ENCODE results near the gene WIPI1.
"Not testable (repeated sequence)": the region's sequence is repeated elsewhere in the genome, so short reads cannot be mapped to it uniquely, and the experiment has no call there.

Gene WIPI1, protein sequence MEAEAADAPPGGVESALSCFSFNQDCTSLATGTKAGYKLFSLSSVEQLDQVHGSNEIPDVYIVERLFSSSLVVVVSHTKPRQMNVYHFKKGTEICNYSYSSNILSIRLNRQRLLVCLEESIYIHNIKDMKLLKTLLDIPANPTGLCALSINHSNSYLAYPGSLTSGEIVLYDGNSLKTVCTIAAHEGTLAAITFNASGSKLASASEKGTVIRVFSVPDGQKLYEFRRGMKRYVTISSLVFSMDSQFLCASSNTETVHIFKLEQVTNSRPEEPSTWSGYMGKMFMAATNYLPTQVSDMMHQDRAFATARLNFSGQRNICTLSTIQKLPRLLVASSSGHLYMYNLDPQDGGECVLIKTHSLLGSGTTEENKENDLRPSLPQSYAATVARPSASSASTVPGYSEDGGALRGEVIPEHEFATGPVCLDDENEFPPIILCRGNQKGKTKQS

DNA sequence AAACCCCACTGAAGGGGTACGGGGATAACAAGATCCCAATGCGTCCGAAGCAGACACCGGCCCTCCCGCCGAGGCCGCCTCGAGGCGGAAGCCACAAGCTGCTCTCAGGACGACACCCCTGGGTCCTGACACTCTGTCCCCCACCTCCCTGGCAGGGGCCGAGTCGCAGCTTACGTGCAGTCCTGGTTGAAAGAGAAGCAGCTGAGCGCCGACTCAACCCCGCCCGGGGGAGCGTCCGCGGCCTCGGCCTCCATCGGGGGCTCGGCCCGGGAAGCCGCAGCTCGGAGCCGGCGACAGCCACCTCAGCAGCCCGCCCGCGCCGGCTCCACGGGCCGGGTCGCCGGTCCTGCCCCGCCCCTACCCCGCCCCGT lies at the start of gene WIPI1:
Gene WIPI1, minus strand, starts transcription at position 329 of the 371 bp plus-strand sequence. Its CDS starts 75 bp downstream, at position 254.
- DNase-seq (ENCODE audit: low spot score) = no peak

DNA sequence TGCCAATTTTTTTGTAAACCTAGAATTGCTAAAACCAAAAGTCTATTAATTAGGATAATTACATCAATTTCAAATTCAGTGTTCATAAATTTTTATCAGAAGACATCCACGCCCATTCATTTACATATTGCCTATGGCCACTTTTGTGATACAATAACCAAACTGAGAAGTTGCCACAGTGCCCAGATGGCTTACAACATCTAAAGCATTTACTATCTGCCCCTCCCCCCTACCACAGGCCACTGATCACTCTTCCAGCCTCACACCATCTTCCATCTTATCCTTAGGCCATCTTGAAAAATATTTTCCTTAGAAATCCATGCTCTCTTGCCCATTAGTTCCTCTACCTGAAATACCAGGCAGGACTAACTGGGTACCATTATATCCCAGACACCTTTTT lies 48.7 kb upstream of the WIPI1 start:
- DNase-seq (ENCODE audit: low spot score) = no peak

DNA sequence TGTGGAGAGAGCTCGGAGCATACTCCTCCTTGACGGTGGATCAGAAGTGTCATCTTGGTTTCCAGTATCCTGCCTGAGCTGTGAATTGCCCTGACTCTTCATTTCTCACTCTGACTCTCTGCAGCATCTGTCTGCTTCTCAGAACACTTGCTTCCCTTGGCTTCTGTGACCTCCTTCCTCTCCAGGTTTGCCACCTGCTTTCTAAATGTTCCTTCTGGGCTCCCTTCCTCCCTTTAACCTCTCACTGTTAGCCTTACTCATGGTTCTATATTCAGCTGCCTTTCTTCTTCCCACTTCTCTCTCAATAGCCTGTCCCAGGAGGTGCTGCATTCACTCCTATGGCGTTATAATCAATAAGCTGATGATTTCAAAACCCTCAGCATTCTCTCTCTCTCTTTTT lies 43.8 kb upstream of the WIPI1 start:
- DNase-seq (ENCODE audit: low spot score) = no peak

DNA sequence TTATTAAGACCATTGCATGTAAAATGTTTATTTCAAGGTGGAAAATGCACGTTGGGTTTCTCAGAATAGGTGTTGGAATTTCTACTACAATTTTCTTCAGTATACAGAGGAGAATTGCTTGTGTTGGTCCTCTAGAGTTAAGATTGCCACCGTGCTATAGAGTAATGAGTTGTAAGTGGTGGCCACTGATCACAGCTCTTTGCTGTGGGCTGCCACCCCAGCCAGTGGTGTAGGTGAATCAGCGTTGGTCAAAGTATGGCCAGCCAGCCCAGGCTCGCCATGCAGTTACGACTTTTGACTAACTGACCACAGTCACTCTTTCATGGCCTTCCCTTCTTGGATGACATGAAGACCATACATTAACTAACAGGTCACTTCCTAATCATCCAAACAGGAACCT lies 42.3 kb upstream of the WIPI1 start:
- no peak for DNase-seq (ENCODE audit: low spot score)

DNA sequence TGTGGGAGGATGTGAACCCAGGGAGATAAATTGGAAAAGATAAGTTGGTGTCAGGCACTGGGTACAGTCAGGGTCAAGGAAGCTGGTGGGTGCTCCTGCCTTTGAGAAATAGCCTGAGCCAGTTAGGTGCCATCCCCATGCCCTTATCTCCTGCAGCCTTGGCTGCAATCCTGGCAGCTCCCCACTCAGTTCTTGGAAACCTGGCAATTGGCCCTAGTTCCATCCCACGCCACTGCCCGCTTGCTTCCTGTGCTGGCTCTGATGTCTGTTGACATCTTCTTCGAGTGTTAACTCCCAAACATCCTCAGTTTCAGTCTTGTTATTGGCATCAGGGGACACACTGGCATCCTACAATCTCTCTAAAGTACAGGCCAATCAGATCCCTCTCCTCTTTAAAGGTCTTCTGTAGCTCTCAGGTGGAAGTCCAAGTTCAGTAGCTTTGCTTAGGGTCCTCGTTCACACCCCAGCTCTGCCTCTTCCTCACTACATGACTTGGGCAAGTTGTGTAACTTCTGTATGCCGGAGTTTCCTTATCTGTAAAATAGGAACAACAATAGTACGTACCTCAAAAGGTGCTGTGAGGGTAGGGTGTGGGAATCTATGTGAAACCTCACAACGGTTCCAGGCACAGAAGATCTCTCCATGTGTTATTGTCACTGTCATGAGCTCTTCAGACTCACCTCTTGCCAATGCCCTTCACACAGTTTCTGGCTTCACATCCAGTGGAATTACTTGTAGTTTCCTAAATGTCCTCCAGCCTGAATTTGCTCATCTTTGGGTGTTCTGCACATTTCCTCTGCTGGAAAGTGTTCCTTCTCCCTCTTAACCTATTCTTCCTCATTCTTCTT lies 41.4 kb upstream of the WIPI1 start:
- DNase-seq (ENCODE audit: low spot score) = no peak

DNA sequence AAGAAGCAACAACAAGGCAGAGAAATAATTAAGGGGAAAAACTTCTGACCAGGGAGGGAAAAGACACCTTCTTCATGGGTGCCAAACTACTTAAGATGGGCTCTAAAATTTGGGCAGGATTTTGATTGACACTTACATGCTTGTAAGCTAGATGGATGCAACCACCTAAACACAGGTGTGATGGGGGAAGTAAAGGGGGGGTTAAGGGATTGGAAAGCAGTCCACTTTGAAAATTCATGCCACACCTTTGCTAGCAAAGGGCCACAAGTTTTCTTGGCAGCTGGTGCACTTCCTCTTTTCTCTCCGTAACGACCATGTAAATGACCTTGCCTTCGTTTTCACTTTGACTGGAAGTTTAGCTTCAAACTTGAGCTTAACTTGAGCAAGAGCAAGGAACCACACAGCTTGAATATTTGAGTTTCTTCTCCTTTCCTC lies 40.6 kb upstream of the WIPI1 start:
- DNase-seq (ENCODE audit: low spot score) = no peak

DNA sequence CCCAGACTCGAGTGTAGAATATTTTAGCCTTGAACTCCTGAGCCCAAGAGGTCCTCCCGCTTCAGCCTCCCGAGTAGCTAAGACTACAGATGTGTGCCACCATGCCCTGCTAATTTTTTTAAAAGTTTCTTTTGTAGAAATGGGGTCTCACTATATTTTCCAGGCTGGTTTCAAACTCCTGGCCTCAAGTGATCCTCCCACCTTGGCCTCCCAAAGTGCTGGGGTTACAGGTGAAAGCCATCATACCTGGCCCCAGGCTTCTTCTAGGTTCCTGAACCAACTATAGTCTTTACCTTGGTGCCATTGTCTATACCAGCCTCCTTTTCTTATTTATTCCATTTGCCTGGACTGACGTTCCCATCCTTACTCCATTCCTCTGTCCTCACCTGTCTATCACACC lies 37.8 kb upstream of the WIPI1 start:
- no peak for DNase-seq (ENCODE audit: low spot score)

DNA sequence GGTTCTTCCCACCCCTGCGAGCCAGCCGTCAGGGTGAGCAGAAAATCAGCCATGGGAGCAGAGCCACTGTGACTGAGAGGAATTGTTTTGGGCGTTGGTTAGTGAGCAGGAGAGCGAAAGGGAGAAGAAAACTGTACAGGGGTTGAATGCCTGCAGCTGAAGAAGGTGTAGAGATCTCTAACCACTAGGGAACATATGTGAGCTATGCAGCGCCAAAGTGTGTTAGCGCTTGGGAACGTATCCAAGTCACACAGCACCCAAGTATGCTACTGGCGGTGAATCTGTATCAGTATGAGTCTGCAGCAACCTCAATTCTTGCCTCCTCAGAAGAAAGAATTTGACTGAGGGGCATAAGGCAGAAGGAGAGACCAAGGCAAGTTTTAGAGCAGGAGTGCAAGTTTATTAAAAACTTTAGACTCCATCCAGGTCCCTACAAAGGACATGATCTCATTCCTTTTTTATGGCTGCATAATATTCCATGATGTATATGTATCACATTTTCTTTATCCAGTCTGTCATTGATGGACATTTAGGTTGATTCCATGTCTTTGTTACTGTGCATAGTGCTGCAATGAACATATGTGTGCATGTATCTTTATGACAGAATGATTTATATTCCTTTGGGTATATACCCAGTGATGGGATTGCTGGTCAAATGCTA lies 35.2 kb upstream of the WIPI1 start:
- not testable (repeated sequence) for DNase-seq (ENCODE audit: low spot score)

DNA sequence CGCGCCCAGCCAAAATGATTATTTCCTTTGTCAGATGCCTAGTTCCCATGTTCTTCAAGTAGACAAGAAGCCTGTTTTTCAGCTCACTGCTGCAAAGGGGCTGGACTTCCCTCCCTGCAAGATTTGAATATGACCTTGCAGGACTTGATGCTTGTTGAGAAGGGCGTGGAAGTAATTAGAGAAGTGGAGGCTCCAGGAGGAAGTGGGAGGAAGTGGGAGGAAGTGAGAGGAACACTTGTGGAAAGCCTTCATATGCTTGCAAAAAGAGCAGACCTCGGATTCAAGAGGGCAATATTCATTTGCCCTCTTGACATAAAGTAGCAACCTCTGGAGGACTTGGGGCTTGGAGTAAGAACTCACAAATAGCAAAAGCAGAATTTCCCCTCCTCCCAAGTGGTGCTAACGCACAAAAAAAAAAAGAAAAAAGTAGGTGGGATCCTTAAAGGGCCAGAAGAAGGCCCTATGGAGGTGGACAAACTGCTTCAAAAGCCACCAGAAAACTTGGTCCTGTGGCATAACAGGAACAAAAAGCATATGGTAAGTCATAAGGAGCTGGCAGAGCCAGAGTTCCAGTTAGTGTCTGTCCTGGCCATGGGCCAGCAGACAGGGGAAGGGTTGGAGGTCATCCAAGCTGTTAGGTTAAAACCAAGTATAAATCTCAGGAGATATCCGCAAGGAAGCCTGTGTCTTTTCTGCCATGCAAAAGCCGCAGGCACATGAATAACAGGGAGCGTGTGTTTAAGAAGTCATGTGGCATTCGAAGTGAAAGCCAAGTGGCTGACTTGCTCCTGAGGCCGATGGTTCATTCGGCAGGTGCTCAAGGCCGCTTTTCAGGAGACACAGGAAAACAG lies 34.3 kb upstream of the WIPI1 start:
- DNase-seq (ENCODE audit: low spot score) = no peak

DNA sequence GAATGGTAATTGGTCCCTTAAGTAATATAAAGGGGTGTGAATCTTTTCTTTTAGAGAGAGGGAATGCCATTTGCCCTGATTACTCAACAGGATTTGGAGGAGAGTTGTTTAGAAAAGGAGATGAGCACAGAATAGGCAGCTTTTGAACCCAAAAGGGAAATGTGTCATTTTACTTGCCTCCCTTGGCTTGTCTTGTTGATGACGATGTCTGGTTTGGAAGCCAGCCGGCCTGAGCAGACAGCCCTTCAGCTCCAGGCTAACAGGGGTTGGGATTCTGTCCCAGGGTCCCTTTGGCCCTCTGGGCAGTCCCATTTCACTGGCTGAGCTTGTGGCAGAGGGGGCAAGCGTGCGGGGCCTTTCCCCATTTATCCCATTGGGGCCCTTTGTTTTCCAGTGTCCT lies 32.6 kb upstream of the WIPI1 start:
- DNase-seq (ENCODE audit: low spot score) = no peak

DNA sequence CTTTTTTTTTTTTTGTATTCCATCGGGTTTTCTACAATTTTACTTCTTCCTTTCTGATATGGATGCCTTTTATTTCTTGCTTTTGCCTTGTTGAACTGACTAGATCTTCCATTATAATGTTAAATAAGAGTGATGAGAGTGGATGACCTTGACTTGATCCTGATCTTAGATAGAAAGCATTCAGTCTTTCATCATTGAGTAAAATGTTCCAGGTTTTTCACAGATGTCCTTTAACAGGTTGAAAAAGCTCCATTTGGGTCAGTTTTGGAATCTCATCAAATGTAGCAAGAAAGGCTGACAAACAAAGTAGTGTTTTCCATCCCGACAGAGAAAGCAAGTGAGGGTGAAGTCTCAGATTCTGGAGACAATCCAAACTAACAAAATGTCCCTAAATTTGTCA lies 27.2 kb upstream of the WIPI1 start:
- no peak for DNase-seq (ENCODE audit: low spot score)

DNA sequence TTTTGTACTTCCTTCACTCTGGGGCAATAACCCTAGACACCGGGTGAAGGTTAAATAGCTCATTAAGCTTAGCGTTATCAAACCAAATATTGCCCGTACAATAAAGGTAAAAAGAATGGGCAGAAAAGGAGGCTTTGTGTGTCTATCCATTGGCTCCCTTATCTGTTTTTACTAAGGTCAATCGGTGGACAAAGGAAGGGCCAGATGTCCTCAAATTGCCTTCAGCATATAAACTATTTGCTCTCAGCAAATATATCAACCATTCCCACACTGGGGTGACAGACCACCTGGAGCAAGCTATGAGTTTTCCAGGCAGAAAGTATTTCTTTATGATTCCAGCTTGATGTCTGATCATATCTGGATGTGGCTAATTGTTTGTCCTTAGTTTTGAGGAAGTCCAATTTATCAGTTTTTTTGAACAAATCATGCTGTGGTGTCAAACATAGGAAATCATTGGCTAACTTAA lies 25.3 kb upstream of the WIPI1 start:
- DNase-seq (ENCODE audit: low spot score) = no peak

DNA sequence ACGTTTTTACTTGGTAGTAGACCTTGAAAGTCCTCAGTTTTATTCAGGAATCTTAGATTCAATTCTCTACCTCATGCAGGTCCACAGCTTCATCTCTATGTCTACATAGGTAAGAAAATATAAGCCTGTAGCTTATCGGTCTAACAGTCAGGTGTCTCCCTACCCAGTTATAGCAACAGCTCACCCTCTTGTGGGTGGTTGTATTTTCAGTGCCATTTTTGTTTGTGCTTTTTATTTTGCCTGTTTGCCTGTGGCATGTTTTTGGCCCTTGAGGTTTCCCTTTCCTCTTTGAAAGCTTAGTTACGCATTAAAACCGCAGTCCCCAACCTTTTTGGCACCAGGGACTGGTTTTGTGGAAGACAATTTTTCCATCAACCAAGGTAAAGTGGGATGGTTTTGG lies 23.6 kb upstream of the WIPI1 start:
- DNase-seq (ENCODE audit: low spot score) = no peak

DNA sequence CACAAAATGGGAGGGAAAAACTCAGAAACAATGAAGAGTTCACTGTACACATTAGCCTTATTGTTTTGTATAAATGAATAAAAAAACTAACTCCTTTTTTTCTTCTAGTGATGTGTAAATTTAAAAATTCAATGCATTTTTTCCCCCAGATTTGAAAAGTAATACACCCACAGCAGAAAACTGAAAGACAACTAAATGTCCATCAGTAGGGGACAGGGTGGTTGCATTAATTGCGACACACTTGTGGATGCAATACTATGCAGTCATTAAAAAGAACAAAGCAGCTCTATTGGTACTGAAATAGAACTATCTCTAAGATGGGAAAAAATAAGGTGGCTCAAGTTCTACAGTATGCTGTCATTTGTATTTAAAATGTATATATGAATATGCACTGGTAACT lies 13.7 kb upstream of the WIPI1 start:
- no peak for DNase-seq (ENCODE audit: low spot score)

DNA sequence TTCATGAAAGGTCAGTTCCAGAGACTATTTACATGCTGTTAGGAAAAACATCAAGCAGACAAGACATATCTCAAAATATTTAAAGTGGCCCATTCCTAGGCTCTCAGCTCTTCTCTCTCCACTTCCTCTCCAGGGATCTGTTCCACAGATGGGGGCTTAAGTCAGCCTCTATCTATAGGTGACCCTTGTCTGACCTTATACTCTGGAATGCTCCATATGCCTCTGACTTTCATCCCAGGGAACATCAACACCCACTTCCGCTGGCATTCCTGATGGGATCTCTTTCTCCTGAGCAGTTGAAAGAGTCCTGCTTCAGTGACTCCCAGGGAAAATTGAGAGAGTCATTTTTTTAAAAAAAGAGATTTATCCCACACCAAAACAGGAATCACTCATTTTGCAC lies 11.5 kb upstream of the WIPI1 start:
- DNase-seq (ENCODE audit: low spot score) = no peak

DNA sequence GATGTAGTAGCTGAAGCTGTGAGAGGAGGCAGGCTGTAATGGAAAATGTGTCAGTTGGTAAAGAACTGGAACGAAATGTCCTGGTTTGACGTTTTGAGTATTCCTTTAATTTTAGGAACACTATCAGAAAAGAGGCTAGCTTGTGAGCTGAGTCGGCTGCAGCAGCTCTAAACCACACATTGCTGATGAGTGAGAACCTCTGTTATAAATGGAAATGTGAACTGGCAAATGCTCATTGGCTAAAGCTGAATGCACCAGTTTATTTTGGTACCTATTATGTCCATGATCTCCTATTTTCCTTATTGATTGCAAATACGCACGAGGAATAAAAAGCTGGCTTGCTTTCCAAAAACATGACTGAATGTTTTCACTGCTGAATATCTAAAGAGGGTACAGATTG lies 11.0 kb upstream of the WIPI1 start:
- no peak for DNase-seq (ENCODE audit: low spot score)

DNA sequence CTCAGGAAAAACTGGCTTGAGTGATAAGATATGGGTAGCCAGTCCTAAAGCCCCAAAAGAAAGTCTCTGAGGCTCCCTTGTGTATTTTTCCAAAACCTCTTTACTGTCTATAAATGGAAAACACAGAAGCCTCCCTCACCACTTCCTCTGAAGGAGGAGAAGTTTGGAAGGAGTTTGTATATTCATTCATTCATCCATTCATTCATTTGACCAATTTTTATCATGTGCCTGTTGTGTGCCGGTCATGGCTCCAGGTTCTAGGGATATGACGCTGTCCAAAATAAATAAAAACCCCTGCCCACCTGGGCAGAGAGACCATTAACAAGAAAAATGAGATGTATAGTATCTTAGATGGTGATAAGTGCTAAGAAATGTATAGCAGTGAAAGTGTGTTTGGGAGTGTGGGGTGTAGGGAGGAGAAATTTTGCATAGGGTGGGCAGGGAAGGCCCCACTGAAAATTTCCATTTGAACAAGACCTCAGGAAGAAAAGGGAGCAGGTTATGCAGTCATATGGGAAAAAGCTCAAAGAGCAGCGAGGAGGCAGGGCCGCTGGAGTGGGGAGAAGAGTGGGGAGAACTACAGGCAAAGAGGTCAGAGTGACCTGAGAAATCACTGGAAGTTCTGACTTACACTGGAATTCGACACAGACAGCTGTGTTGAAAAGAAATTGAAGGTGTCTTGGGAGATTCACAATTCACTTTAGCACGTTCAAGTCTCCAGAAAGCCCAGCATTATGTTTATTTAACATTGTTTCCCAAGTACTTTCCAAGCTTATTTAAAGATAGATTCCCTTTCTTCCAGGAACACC lies 6.1 kb upstream of the WIPI1 start:
- DNase-seq (ENCODE audit: low spot score) = no peak

DNA sequence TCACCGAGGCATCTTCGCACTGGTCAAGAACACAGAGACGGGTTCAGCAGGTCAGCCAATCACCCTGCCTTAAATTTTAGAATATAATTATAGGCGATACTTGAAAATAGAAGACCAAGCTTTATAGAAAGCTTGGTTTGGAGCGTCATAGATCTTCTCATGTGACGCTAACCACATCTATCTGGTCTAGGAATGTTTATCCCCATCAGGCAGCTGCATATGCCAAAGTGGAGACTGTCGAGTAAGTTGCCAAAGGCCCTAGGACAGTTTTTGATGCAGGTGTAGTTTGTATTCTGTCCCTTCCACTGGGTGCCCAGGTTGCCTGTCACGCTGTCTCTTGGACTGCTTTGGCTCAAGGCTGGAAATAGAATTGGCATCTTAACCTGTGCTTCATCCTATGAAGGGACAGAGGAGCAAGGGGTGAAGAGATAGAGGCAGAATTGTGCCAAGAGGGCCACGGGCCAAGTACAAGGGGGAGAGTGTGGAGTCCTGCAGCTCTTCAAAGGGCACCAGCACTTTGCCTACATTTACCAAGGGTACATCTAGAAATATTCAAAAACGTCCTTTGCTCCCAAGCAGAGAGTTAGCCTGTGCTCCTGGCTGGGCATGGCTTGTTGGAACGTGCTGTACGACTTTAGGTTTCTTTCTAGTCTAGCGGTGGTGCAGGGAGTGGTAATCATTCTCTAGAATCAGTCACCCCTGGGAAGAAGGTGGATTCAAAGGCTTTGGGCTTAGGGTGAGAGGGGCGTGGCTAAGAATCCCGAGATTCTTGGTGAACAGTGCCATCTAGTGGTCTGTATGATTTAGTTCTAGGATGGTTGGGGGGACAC lies 5.3 kb upstream of the WIPI1 start:
- peak; percentile 89 for DNase-seq (ENCODE audit: low spot score)

DNA sequence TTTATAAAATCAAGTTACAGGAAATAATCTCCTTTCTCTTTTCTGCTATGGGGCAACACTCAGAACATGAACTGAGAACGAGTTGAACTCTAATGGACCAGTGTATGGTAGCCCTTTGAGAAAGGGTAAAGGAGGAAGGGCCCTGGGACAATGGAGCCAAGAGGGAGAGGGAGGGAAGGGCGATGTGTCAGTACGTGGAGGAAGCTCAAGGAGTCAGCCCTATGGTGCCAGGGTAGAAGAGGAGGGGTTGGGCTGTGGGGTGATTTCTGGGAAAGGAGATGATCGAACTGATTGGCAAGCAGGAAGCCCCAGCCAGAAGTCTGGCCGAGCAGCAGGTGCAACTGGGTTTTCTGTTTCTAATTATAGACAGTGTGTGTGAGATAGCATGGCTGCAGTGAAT lies 4.3 kb upstream of the WIPI1 start:
- no peak for DNase-seq (ENCODE audit: low spot score)

DNA sequence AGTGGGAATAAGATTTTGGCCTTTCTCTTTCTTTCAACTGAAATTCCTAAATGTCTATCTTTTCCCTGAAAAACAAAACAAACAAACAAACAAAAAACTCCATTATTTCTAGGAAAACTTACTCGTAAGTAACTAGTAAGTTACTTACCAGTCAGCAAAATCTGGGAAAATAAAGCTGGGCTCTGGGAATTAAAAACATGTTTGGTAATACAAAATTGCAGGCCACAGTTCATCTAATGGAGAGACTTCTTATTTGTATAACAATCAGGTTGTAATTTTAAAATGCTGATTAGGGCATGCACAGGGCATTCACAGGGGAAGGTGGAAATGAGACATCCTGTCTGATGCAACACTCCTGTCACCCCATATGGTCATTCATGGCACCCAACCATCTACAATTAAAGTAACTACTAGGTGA lies 3.8 kb upstream of the WIPI1 start:
- no peak for DNase-seq (ENCODE audit: low spot score)
